ENCODE results near the gene MGMT. TPM values are rescaled to one million over a fixed set of nuclear protein-coding genes. Genes with fewer than 3 reads are reported as not detected.

Gene MGMT
- total and polyA plus RNA-seq, 4 experiments from 2014 or later: 18.5 to 31.3 (median 24.4) TPM

DNA sequence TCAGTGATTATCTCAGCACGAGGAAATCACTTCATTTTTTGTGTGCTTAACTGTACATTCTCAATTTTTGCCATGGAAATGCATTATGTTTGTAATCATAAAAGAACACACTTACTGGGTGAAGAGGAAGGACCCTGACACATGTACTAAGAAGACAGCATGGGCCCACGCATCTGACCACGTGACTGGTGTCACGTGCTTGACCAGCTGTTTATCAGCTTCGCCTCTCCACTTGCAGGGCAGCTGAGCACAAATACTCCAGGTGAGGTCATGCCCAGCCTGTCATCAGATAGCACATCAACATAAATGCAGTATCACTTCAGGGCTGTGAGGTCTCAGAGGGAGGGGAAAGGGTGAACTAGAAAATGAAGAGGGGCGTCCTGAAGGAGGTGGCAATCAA lies 317.2 kb downstream of the MGMT start:
- no peaks in the 10 kb centered on the region for H3K27me3 ChIP-seq (ENCODE audit: insufficient read depth, low read length)
- DNase-seq: no peak
- H3K27me3 Mint-ChIP-seq: no peaks in the 10 kb centered on the region
- peaks cover 6 to 12% of the 10 kb centered on the region in 2 donors for H3K36me3 Mint-ChIP-seq
- H3K4me1 ChIP-seq (ENCODE audit: insufficient read depth, low read length): no peaks in the 10 kb centered on the region
- no peaks in the 10 kb centered on the region for H3K4me1 Mint-ChIP-seq
- no peak overlapping the region for H3K4me3 ChIP-seq (ENCODE audit: low read length in 2 of 2)
- no peak overlapping the region for H3K27ac ChIP-seq (ENCODE audit: low read depth, low read length)
- H3K27ac Mint-ChIP-seq: no peak overlapping the region
- H3K4me3 Mint-ChIP-seq: no peak overlapping the region
- no peaks in the 10 kb centered on the region for H3K36me3 ChIP-seq (ENCODE audit: insufficient read depth, low read length)
- ChIA-PET CTCF (ENCODE audit: partially characterized antibody) (no interaction called here), POLR2A (ENCODE audit: partially characterized antibody) (no interaction called here)
- intact Hi-C loops (cut with micrococcal nuclease): no loop called here
- H3K9me3 ChIP-seq (ENCODE audit: control insufficient read depth in 1 of 2, low read length in 2 of 2): peaks cover 0 to 7% of the 10 kb centered on the region in 2 donors
- peaks cover 2 to 61% (median 30%) of the 10 kb centered on the region in 8 donors for H3K9me3 Mint-ChIP-seq

DNA sequence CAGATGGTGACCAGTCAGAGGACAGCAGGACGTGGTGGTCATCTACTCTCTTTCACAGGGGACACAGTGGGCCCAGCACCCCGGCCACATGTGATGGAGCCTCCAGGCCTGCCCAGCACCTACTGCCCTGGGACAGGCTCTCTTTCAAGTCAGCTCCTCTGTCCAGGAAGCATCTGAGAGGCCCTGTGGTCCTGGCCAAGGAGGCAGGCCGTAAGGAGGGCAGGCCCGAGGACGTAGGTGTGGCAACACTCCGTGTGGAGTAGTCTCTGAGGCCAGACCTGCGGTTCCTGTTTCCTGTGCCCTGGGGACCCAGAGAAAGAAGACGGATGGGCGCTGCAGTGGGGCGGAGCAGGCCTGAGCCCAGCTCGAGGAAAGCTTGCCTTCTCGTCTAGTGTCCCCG lies 317.9 kb downstream of the MGMT start:
- no peak overlapping the region for H3K27ac ChIP-seq (ENCODE audit: low read depth, low read length)
- DNase-seq: no peak
- H3K27ac Mint-ChIP-seq: no peak overlapping the region
- no peaks in the 10 kb centered on the region for H3K27me3 Mint-ChIP-seq
- intact Hi-C loops (cut with micrococcal nuclease): no loop called here
- H3K36me3 Mint-ChIP-seq: peaks cover 8 to 12% of the 10 kb centered on the region in 2 donors
- no peak overlapping the region for H3K4me3 ChIP-seq (ENCODE audit: low read length in 2 of 2)
- ChIA-PET CTCF (ENCODE audit: partially characterized antibody) (no interaction called here), POLR2A (ENCODE audit: partially characterized antibody) (no interaction called here)
- no peaks in the 10 kb centered on the region for H3K27me3 ChIP-seq (ENCODE audit: insufficient read depth, low read length)
- no peaks in the 10 kb centered on the region for H3K4me1 Mint-ChIP-seq
- H3K9me3 ChIP-seq (ENCODE audit: control insufficient read depth in 1 of 2, low read length in 2 of 2): peaks cover 0 to 7% of the 10 kb centered on the region in 2 donors
- H3K9me3 Mint-ChIP-seq: peaks cover 8 to 67% (median 36%) of the 10 kb centered on the region in 8 donors
- H3K4me1 ChIP-seq (ENCODE audit: insufficient read depth, low read length): no peaks in the 10 kb centered on the region
- H3K36me3 ChIP-seq (ENCODE audit: insufficient read depth, low read length): no peaks in the 10 kb centered on the region
- no peak overlapping the region for H3K4me3 Mint-ChIP-seq

DNA sequence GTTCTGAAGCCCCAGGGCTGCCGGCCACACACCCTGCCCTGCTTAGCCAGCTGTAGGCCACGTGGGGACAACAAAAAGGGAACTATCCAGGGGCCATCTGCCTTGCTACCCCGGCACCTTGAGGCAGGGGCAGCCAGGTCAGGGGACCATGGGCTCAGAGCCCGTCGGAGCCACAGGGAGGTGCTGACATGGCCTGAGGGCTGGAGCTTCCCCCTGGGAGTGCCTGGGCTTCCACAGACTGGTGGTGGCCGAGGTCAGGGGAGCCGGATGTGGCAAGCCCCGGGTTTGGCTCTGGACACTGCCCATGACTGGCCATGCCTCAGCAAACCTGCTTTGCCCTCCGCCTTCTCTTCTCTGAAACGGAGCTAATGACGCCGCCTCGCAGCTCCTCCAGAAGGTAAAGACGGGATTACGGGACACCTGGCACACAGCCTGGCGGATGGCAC lies 318.5 kb downstream of the MGMT start:
- POLR2A ChIA-PET (ENCODE audit: partially characterized antibody): no interaction called here
- Histone ChIP-seq H3K4me3 (ENCODE audit: low read length in 2 of 2) (no peak overlapping the region), H3K36me3 (ENCODE audit: insufficient read depth, low read length) (no peaks in the 10 kb centered on the region), H3K4me1 (ENCODE audit: insufficient read depth, low read length) (no peaks in the 10 kb centered on the region), H3K27ac (ENCODE audit: low read depth, low read length) (no peak overlapping the region), H3K27me3 (ENCODE audit: insufficient read depth, low read length) (no peaks in the 10 kb centered on the region), H3K9me3 (ENCODE audit: control insufficient read depth in 1 of 2, low read length in 2 of 2) (peaks cover 0 to 7% of the 10 kb centered on the region in 2 donors)
- Mint-ChIP-seq H3K27me3 (no peaks in the 10 kb centered on the region), H3K4me3 (no peak overlapping the region), H3K27ac (no peak overlapping the region), H3K36me3 (peaks cover 9 to 12% of the 10 kb centered on the region in 2 donors), H3K9me3 (peaks cover 8 to 74% (median 42%) of the 10 kb centered on the region in 8 donors), H3K4me1 (no peaks in the 10 kb centered on the region)
- CTCF ChIA-PET (ENCODE audit: partially characterized antibody): no interaction called here
- DNase-seq: no peak
- intact Hi-C loops (cut with micrococcal nuclease): no loop called here

GRCh38 chr10:129786216-129786615 lies 319.2 kb downstream of the MGMT start:
- H3K27me3 ChIP-seq (ENCODE audit: insufficient read depth, low read length): no peaks in the 10 kb centered on the region
- peaks cover 0 to 7% of the 10 kb centered on the region in 2 donors for H3K9me3 ChIP-seq (ENCODE audit: control insufficient read depth in 1 of 2, low read length in 2 of 2)
- no peak overlapping the region for H3K4me3 Mint-ChIP-seq
- peaks cover 9 to 80% (median 47%) of the 10 kb centered on the region in 8 donors for H3K9me3 Mint-ChIP-seq
- H3K4me1 ChIP-seq (ENCODE audit: insufficient read depth, low read length): no peaks in the 10 kb centered on the region
- no peak overlapping the region for H3K27ac Mint-ChIP-seq
- ChIA-PET CTCF (ENCODE audit: partially characterized antibody) (interaction anchor here (0.7 kb wide), 1 partner anchor 231 kb away, joined by 3 read pairs; no protein-coding TSS in a partner anchor), POLR2A (ENCODE audit: partially characterized antibody) (no interaction called here)
- H3K4me3 ChIP-seq (ENCODE audit: low read length in 2 of 2): no peak overlapping the region
- no peaks in the 10 kb centered on the region for H3K36me3 ChIP-seq (ENCODE audit: insufficient read depth, low read length)
- H3K36me3 Mint-ChIP-seq: peaks cover 9 to 11% of the 10 kb centered on the region in 2 donors
- no peak for DNase-seq
- no peaks in the 10 kb centered on the region for H3K4me1 Mint-ChIP-seq
- H3K27ac ChIP-seq (ENCODE audit: low read depth, low read length): no peak overlapping the region
- H3K27me3 Mint-ChIP-seq: no peaks in the 10 kb centered on the region
- intact Hi-C loops (cut with micrococcal nuclease): no loop called here

DNA sequence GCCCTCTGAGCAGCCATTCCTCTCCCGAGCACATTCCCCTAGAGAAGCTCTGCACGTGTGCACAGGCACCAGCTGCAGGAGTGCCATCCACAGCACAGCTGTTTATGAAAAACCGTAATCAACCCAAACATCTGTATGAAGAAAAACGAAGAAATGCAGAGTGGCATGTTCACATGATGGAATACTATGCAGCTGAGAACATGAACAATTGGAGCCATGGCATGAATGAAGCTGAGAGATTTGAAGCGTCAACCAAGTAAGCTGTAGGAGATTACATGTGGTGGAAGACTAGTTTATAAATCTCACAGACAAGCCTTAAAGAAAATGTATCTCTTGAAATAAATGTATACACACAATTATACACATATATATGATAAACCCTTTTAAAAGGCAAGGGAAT lies 320.5 kb downstream of the MGMT start:
- CTCF ChIA-PET (ENCODE audit: partially characterized antibody): no interaction called here
- H3K27ac Mint-ChIP-seq: no peak overlapping the region
- H3K4me3 Mint-ChIP-seq: no peak overlapping the region

DNA sequence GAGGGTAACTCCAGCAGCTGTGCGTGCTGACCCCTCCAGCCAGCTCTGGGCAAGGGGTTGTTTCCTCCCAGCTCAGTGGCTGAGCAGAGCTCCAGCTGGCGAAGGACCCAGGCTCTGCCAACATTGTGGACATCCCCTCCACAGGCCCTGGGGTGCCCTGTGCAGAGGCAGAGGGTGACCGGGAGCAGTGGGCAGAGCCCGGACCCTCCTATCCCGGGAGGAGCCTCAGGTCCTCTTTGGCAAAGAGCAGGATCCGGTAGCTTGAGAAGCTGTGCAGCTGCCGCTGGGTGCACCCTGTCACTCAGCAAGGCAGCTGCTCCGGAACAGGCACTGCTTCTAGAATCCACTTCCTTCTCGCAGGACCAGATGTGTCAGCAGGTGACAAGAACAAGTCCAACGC lies 321.2 kb downstream of the MGMT start:
- no peak overlapping the region for H3K4me3 Mint-ChIP-seq
- H3K4me1 Mint-ChIP-seq: no peaks in the 10 kb centered on the region

More for the DNA sequence above, 320.5 kb downstream of the MGMT start:
- H3K27me3 Mint-ChIP-seq: no peaks in the 10 kb centered on the region
- H3K4me1 ChIP-seq (ENCODE audit: insufficient read depth, low read length): no peaks in the 10 kb centered on the region
- peaks cover 0 to 13% of the 10 kb centered on the region in 2 donors for H3K9me3 ChIP-seq (ENCODE audit: control insufficient read depth in 1 of 2, low read length in 2 of 2)
- DNase-seq: no peak
- intact Hi-C loops (cut with micrococcal nuclease): no loop called here
- peaks cover 9 to 12% of the 10 kb centered on the region in 2 donors for H3K36me3 Mint-ChIP-seq
- no peak overlapping the region for H3K27ac ChIP-seq (ENCODE audit: low read depth, low read length)
- POLR2A ChIA-PET (ENCODE audit: partially characterized antibody): interaction anchor here (0.6 kb wide), 1 partner anchor 1477 kb away, joined by 3 read pairs; no protein-coding TSS in a partner anchor
- peaks cover 10 to 83% (median 59%) of the 10 kb centered on the region in 8 donors for H3K9me3 Mint-ChIP-seq
- no peaks in the 10 kb centered on the region for H3K4me1 Mint-ChIP-seq
- no peak overlapping the region for H3K4me3 ChIP-seq (ENCODE audit: low read length in 2 of 2)
- no peaks in the 10 kb centered on the region for H3K36me3 ChIP-seq (ENCODE audit: insufficient read depth, low read length)
- H3K27me3 ChIP-seq (ENCODE audit: insufficient read depth, low read length): no peaks in the 10 kb centered on the region

GRCh38 chr10:129790715-129791446 lies 323.8 kb downstream of the MGMT start:
- intact Hi-C loops (cut with micrococcal nuclease): no loop called here
- Mint-ChIP-seq H3K9me3 (peaks cover 10 to 82% (median 66%) of the 10 kb centered on the region in 8 donors), H3K27ac (no peak overlapping the region), H3K36me3 (peaks cover 11 to 16% of the 10 kb centered on the region in 2 donors), H3K4me3 (no peak overlapping the region), H3K4me1 (no peaks in the 10 kb centered on the region), H3K27me3 (no peaks in the 10 kb centered on the region)
- peaks cover 0 to 14% of the 10 kb centered on the region in 2 donors for H3K9me3 ChIP-seq (ENCODE audit: control insufficient read depth in 1 of 2, low read length in 2 of 2)
- no peaks in the 10 kb centered on the region for H3K4me1 ChIP-seq (ENCODE audit: insufficient read depth, low read length)
- H3K4me3 ChIP-seq (ENCODE audit: low read length in 2 of 2): no peak overlapping the region
- no peak overlapping the region for H3K27ac ChIP-seq (ENCODE audit: low read depth, low read length)
- CTCF ChIA-PET (ENCODE audit: partially characterized antibody): no interaction called here
- DNase-seq: no peak
- POLR2A ChIA-PET (ENCODE audit: partially characterized antibody): no interaction called here
- no peaks in the 10 kb centered on the region for H3K36me3 ChIP-seq (ENCODE audit: insufficient read depth, low read length)
- H3K27me3 ChIP-seq (ENCODE audit: insufficient read depth, low read length): no peaks in the 10 kb centered on the region

More for the DNA sequence above, 321.2 kb downstream of the MGMT start:
- no peak for DNase-seq
- H3K27me3 ChIP-seq (ENCODE audit: insufficient read depth, low read length): no peaks in the 10 kb centered on the region
- no peaks in the 10 kb centered on the region for H3K4me1 ChIP-seq (ENCODE audit: insufficient read depth, low read length)
- H3K36me3 Mint-ChIP-seq: peaks cover 9 to 16% of the 10 kb centered on the region in 2 donors
- peaks cover 0 to 14% of the 10 kb centered on the region in 2 donors for H3K9me3 ChIP-seq (ENCODE audit: control insufficient read depth in 1 of 2, low read length in 2 of 2)
- ChIA-PET CTCF (ENCODE audit: partially characterized antibody) (no interaction called here), POLR2A (ENCODE audit: partially characterized antibody) (no interaction called here)
- H3K27ac Mint-ChIP-seq: no peak overlapping the region
- no peak overlapping the region for H3K27ac ChIP-seq (ENCODE audit: low read depth, low read length)
- H3K36me3 ChIP-seq (ENCODE audit: insufficient read depth, low read length): no peaks in the 10 kb centered on the region
- H3K27me3 Mint-ChIP-seq: no peaks in the 10 kb centered on the region
- no peak overlapping the region for H3K4me3 ChIP-seq (ENCODE audit: low read length in 2 of 2)
- intact Hi-C loops (cut with micrococcal nuclease): no loop called here
- peaks cover 10 to 83% (median 60%) of the 10 kb centered on the region in 8 donors for H3K9me3 Mint-ChIP-seq

Measured in CD4-positive, alpha-beta memory T cell (primary cell).